ENCODE data around the gene GPI.

The GPI gene

GRCh38 chr19:34343751-34344150 lies 21.2 kb upstream of the GPI start:
- H3K36me3 ChIP-seq (ENCODE audit: control insufficient read depth in 1 of 2, insufficient read depth in 2 of 2, low read length in 2 of 2), result peaks cover 34 to 55% of the 10 kb centered on the region in 2 donors
- H3K9me3 ChIP-seq (ENCODE audit: control insufficient read depth in 1 of 2, low read length in 2 of 2), result no peaks in the 10 kb centered on the region
- no peaks in the 10 kb centered on the region for H3K27me3 ChIP-seq (ENCODE audit: low read depth, low read length)
- no peaks in the 10 kb centered on the region for H3K4me1 ChIP-seq (ENCODE audit: control insufficient read depth in 1 of 2, insufficient read depth in 2 of 2, low read length in 2 of 2)
- H3K4me3 ChIP-seq (ENCODE audit: low read depth in 1 of 2, low read length in 2 of 2), result no peak overlapping the region
- no peak overlapping the region for H3K27ac ChIP-seq (ENCODE audit: low read length)

DNA sequence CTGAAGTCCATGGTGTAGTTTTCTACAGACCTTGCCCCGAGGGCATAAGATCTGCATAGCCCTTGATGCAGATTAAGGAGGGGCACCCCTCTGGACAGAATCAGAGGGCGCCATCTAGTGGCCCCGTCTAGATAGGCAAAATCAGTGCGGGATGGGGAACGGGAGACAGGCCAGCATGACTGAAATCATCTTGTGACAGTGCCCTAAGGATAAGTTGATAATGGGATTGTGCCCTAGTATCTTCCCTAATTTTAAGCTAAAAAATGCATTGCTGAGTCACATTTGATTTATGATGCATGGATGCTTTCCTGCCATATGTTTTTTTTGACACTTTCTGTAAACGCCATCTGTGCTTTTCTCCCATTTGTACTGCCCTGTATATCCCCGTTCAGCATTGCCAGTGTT lies 19.0 kb upstream of the GPI start:
- Histone ChIP-seq H3K4me1 (ENCODE audit: control insufficient read depth in 1 of 2, insufficient read depth in 2 of 2, low read length in 2 of 2) (no peaks in the 10 kb centered on the region), H3K27ac (ENCODE audit: low read length) (no peak overlapping the region), H3K9me3 (ENCODE audit: control insufficient read depth in 1 of 2, low read length in 2 of 2) (no peaks in the 10 kb centered on the region), H3K36me3 (ENCODE audit: control insufficient read depth in 1 of 2, insufficient read depth in 2 of 2, low read length in 2 of 2) (peaks cover 23 to 49% of the 10 kb centered on the region in 2 donors), H3K4me3 (ENCODE audit: low read depth in 1 of 2, low read length in 2 of 2) (no peak overlapping the region), H3K27me3 (ENCODE audit: low read depth, low read length) (no peaks in the 10 kb centered on the region)

GRCh38 chr19:34347561-34348165 lies 17.3 kb upstream of the GPI start:
- peaks cover 10 to 48% of the 10 kb centered on the region in 2 donors for H3K36me3 ChIP-seq (ENCODE audit: control insufficient read depth in 1 of 2, insufficient read depth in 2 of 2, low read length in 2 of 2)
- no peak overlapping the region for H3K27ac ChIP-seq (ENCODE audit: low read length)
- H3K9me3 ChIP-seq (ENCODE audit: control insufficient read depth in 1 of 2, low read length in 2 of 2), result no peaks in the 10 kb centered on the region
- no peaks in the 10 kb centered on the region for H3K4me1 ChIP-seq (ENCODE audit: control insufficient read depth in 1 of 2, insufficient read depth in 2 of 2, low read length in 2 of 2)
- H3K27me3 ChIP-seq (ENCODE audit: low read depth, low read length), result no peaks in the 10 kb centered on the region
- no peak overlapping the region for H3K4me3 ChIP-seq (ENCODE audit: low read depth in 1 of 2, low read length in 2 of 2)

DNA sequence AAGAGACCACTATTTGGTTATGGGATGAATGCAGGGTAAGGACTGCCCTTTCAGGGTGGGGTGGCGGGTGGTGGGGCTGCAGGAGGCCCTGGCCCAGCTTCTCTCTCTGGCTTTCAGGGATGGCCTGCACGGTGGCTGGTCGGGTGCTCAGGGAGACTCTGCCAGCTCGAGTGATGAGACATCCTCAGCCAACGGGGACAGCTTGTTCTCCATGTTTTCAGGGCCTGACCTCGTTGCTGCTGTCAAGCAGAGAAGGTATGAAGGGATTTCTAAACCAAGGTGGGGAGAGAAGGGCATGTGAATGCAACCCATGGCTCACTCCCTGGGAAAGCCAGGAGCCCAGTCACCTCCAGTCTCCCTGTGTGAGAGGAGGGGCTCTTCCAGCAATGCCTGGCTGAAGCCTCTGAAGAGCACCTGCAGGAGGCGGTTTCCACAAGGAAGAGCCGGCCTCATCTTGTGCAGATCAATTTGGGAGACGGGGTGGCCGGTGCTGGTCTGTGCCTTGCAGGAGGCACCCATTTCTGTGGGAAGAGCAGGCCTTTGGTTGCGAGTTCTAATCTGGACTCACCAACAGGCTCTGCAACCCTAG lies 16.0 kb upstream of the GPI start:
- Histone ChIP-seq H3K36me3 (ENCODE audit: control insufficient read depth in 1 of 2, insufficient read depth in 2 of 2, low read length in 2 of 2) (peaks cover 15 to 49% of the 10 kb centered on the region in 2 donors), H3K27me3 (ENCODE audit: low read depth, low read length) (no peaks in the 10 kb centered on the region), H3K4me1 (ENCODE audit: control insufficient read depth in 1 of 2, insufficient read depth in 2 of 2, low read length in 2 of 2) (no peaks in the 10 kb centered on the region), H3K9me3 (ENCODE audit: control insufficient read depth in 1 of 2, low read length in 2 of 2) (no peaks in the 10 kb centered on the region), H3K27ac (ENCODE audit: low read length) (no peak overlapping the region), H3K4me3 (ENCODE audit: low read depth in 1 of 2, low read length in 2 of 2) (no peak overlapping the region)

DNA sequence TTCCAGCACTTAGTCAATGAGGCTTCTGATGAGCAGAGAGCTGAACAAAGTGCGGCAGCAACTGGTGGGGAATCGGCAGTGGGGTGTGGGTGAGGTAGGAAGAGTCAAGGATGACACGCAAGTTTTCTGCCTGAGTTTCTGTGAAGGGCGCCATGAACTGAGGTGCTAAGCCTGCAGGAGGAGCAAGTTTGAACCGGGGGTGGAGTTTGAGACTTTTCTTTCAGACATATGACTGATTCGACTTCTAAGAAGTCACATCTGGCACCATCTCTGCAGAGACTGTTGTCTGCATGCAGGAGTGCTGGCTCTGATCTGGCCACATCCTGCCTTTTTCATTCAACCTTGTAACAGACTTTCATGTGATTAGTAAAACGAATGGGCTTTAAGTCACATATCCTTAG lies 14.8 kb upstream of the GPI start:
- Histone ChIP-seq H3K9me3 (ENCODE audit: control insufficient read depth in 1 of 2, low read length in 2 of 2) (no peaks in the 10 kb centered on the region), H3K4me3 (ENCODE audit: low read depth in 1 of 2, low read length in 2 of 2) (no peak overlapping the region), H3K4me1 (ENCODE audit: control insufficient read depth in 1 of 2, insufficient read depth in 2 of 2, low read length in 2 of 2) (no peaks in the 10 kb centered on the region), H3K36me3 (ENCODE audit: control insufficient read depth in 1 of 2, insufficient read depth in 2 of 2, low read length in 2 of 2) (peaks cover 21 to 55% of the 10 kb centered on the region in 2 donors), H3K27ac (ENCODE audit: low read length) (no peak overlapping the region), H3K27me3 (ENCODE audit: low read depth, low read length) (no peaks in the 10 kb centered on the region)

DNA sequence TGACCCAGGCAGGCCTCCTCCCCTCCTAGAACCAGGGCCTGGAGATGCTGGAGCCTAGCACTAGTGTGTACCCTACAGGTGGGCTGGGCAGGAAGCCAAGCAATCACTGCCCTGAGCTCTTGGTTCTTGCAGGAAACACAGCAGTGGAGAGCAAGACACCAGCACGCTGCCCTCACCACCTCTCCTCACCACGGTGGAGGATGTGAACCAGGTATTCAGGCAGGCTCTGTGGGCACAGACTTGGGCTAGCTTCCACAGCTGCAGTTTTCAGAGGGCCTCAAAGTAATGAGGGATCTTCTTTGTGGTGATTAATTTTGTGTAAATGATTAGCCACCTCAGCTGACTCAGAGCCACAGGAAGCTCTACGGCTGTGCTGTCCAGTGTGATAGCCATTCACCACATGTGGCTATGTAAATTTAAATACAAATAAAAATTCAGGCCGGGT lies 13.6 kb upstream of the GPI start:
- Histone ChIP-seq H3K27ac (ENCODE audit: low read length) (no peak overlapping the region), H3K4me1 (ENCODE audit: control insufficient read depth in 1 of 2, insufficient read depth in 2 of 2, low read length in 2 of 2) (no peaks in the 10 kb centered on the region)

DNA sequence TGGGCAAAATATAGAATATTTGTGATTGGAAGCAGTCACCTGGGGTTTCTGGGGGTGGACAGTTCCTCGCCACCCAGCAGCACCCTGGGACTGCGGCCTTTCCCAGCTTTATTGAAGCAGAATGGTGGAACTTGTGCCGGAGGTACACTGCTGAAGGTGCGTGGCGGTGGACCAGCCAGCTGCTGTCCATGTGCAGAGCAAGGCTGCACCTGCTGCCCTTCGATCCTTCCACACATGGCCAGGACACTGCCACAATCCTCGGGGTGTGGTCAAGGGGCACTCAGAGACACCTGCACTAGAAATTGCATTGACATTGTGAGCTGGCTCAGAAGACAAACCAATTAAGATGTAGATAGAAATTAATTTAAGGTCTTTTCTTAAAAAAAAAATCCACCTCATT lies 11.4 kb upstream of the GPI start:
- no peaks in the 10 kb centered on the region for H3K27me3 ChIP-seq (ENCODE audit: low read depth, low read length)
- H3K4me1 ChIP-seq (ENCODE audit: control insufficient read depth in 1 of 2, insufficient read depth in 2 of 2, low read length in 2 of 2), result no peaks in the 10 kb centered on the region
- no peak overlapping the region for H3K27ac ChIP-seq (ENCODE audit: low read length)
- H3K36me3 ChIP-seq (ENCODE audit: control insufficient read depth in 1 of 2, insufficient read depth in 2 of 2, low read length in 2 of 2), result peaks cover 21 to 52% of the 10 kb centered on the region in 2 donors
- H3K9me3 ChIP-seq (ENCODE audit: control insufficient read depth in 1 of 2, low read length in 2 of 2), result no peaks in the 10 kb centered on the region
- no peak overlapping the region for H3K4me3 ChIP-seq (ENCODE audit: low read depth in 1 of 2, low read length in 2 of 2)

More for the DNA sequence above, 13.6 kb upstream of the GPI start:
- H3K4me3 ChIP-seq (ENCODE audit: low read depth in 1 of 2, low read length in 2 of 2), result no peak overlapping the region
- H3K9me3 ChIP-seq (ENCODE audit: control insufficient read depth in 1 of 2, low read length in 2 of 2), result no peaks in the 10 kb centered on the region
- H3K36me3 ChIP-seq (ENCODE audit: control insufficient read depth in 1 of 2, insufficient read depth in 2 of 2, low read length in 2 of 2), result peaks cover 21 to 61% of the 10 kb centered on the region in 2 donors
- no peaks in the 10 kb centered on the region for H3K27me3 ChIP-seq (ENCODE audit: low read depth, low read length)

GRCh38 chr19:34355201-34355600 lies 9.8 kb upstream of the GPI start:
- peaks cover 14 to 39% of the 10 kb centered on the region in 2 donors for H3K36me3 ChIP-seq (ENCODE audit: control insufficient read depth in 1 of 2, insufficient read depth in 2 of 2, low read length in 2 of 2)
- H3K27me3 ChIP-seq (ENCODE audit: low read depth, low read length), result no peaks in the 10 kb centered on the region
- H3K9me3 ChIP-seq (ENCODE audit: control insufficient read depth in 1 of 2, low read length in 2 of 2), result no peaks in the 10 kb centered on the region
- H3K4me1 ChIP-seq (ENCODE audit: control insufficient read depth in 1 of 2, insufficient read depth in 2 of 2, low read length in 2 of 2), result peaks cover 0 to 6% of the 10 kb centered on the region in 2 donors
- H3K4me3 ChIP-seq (ENCODE audit: low read depth in 1 of 2, low read length in 2 of 2), result no peak overlapping the region
- H3K27ac ChIP-seq (ENCODE audit: low read length), result no peak overlapping the region

GRCh38 chr19:34356875-34357274 lies 8.1 kb upstream of the GPI start:
- Histone ChIP-seq H3K27ac (ENCODE audit: low read length) (no peak overlapping the region), H3K4me1 (ENCODE audit: control insufficient read depth in 1 of 2, insufficient read depth in 2 of 2, low read length in 2 of 2) (peaks cover 0 to 6% of the 10 kb centered on the region in 2 donors), H3K36me3 (ENCODE audit: control insufficient read depth in 1 of 2, insufficient read depth in 2 of 2, low read length in 2 of 2) (peaks cover 14 to 29% of the 10 kb centered on the region in 2 donors), H3K4me3 (ENCODE audit: low read depth in 1 of 2, low read length in 2 of 2) (no peak overlapping the region), H3K27me3 (ENCODE audit: low read depth, low read length) (no peaks in the 10 kb centered on the region), H3K9me3 (ENCODE audit: control insufficient read depth in 1 of 2, low read length in 2 of 2) (no peaks in the 10 kb centered on the region)

DNA sequence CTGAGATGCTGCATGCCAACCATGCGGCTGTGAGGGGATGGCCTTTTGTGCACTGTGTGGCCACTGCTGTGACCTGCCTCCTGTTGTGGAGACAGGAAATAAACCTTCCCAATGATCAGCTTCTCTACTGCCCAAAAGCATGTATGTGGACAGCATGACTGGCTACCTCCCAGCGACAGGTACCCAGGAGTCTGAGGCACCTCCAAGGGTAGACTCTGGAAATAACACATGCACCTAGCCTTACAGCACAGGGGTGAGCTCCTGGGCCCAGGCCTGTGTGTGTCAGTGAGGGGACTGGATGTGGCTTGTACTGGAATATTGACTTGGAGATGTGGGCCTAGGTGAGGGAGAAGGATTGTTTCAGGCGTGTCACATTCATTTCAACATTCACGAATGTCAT lies 7.6 kb upstream of the GPI start:
- H3K4me1 ChIP-seq (ENCODE audit: control insufficient read depth in 1 of 2, insufficient read depth in 2 of 2, low read length in 2 of 2), result peaks cover 0 to 6% of the 10 kb centered on the region in 2 donors
- no peak overlapping the region for H3K4me3 ChIP-seq (ENCODE audit: low read depth in 1 of 2, low read length in 2 of 2)
- H3K9me3 ChIP-seq (ENCODE audit: control insufficient read depth in 1 of 2, low read length in 2 of 2), result no peaks in the 10 kb centered on the region
- peaks cover 14 to 24% of the 10 kb centered on the region in 2 donors for H3K36me3 ChIP-seq (ENCODE audit: control insufficient read depth in 1 of 2, insufficient read depth in 2 of 2, low read length in 2 of 2)
- no peak overlapping the region for H3K27ac ChIP-seq (ENCODE audit: low read length)
- H3K27me3 ChIP-seq (ENCODE audit: low read depth, low read length), result no peaks in the 10 kb centered on the region

DNA sequence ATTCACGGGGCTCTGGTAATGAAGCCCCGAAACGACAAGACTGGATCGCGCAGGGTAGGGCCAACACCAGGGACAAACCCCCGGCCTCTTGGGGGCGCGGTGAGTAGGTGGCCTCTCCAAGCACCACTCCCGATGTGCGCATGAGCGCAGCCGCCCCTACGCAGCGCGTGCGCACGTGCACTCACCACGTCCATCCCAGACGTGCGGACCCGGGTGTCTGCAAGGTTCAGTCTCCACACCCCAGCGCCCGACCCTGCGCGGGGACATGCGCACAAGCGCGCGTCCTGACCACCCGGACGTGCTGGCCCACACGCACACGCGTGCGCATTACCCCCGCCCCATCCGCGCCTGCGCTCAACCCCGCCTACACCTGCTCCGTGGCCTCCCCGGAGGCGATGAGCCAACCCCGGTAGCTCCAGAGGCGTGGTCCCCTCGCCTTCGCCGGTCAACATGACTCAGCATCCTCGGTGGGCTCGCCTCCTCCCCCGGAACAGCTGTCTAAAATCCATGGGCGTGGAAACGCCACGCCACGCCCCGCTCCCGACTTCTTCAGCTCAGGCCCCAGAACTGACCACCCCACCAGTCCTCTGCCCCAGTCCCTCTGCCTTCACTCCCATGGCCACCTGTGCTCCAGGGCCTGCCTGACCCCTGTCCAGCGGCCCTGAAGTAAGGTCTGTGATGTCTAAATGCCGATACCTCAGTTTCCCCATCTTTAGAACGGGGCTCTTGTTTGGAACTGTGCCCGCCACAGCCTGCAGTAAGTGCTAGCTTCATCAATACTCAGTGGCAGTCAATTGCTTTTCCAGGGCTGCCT lies 5.6 kb upstream of the GPI start:
- Histone ChIP-seq H3K4me1 (ENCODE audit: control insufficient read depth in 1 of 2, insufficient read depth in 2 of 2, low read length in 2 of 2) (peaks cover under 1 to 6% of the 10 kb centered on the region in 2 donors), H3K9me3 (ENCODE audit: control insufficient read depth in 1 of 2, low read length in 2 of 2) (no peaks in the 10 kb centered on the region), H3K27me3 (ENCODE audit: low read depth, low read length) (no peaks in the 10 kb centered on the region), H3K4me3 (ENCODE audit: low read depth in 1 of 2, low read length in 2 of 2) (peak overlapping the region; percentile 67 to 69), H3K27ac (ENCODE audit: low read length) (peak overlapping the region; percentile 86), H3K36me3 (ENCODE audit: control insufficient read depth in 1 of 2, insufficient read depth in 2 of 2, low read length in 2 of 2) (peaks cover 7 to 11% of the 10 kb centered on the region in 2 donors)

Data from muscle layer of duodenum (tissue), 2 donors.